LNCAP (cell line): ENCODE measurements around the gene RFTN1.

Source experiments
- CTCF ChIP-seq: fragments of 450-650 bp; IDR thresholded peaks from 2 replicates; pipeline ENCODE4 v1.5.1; 2017; ENCODE audit warnings: mild to moderate bottlenecking

RFTN1 gene

GRCh38 chr3:16464511-16465148 lies 48.9 kb downstream of the RFTN1 start:
- TF ChIP-seq CTCF: no peak

DNA sequence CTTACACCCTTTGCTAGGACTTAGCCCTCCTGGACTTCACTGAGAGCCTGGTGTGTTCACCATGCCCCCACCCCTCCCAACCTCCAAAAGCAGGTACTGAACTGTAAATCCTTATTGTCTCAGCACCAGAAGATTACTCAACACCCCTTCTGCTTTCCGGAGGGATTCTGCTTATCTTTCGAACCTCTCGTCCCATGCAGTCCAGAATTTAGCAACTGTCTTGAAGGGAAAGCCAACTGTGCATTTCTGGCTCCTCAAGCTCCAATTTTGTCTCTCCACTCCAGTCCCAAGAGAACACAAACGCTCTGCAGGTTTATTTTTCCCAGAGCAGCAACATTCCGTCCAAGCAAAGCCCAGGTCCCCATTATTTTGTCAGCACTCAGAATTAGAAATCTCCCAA lies 49.6 kb downstream of the RFTN1 start:
- TF ChIP-seq CTCF: no peak

GRCh38 chr3:16463119-16463518 lies 50.4 kb downstream of the RFTN1 start:
- no peak for TF ChIP-seq CTCF

- TF ChIP-seq CTCF: no peak
These were observed 50.8 kb downstream of the RFTN1 start for GRCh38 chr3:16462679-16463078.

GRCh38 chr3:16461463-16462245 lies 51.8 kb downstream of the RFTN1 start:
- TF ChIP-seq CTCF: no peak

- TF ChIP-seq CTCF: no peak
These were observed 52.6 kb downstream of the RFTN1 start for GRCh38 chr3:16460886-16461285.

- TF ChIP-seq CTCF: no peak
These were observed 53.2 kb downstream of the RFTN1 start for GRCh38 chr3:16460273-16460672.
